Measurements from ENCODE around the gene CYP11A1.

CYP11A1 gene

GRCh38 chr15:74376825-74377581 is 9.6 kb upstream of the CYP11A1 start:
- H3K4ac ChIP-seq (ENCODE audit: low read depth, low read length): peak overlapping the region; percentile 8
- no peak overlapping the region for H4K12ac ChIP-seq (ENCODE audit: low read depth, low read length)
- peak overlapping the region; percentile 38 for H3K14ac ChIP-seq (ENCODE audit: low read length)
- no peak overlapping the region for H3K27ac ChIP-seq (ENCODE audit: low read depth, low read length)
- no peak overlapping the region for H3K4me3 ChIP-seq (ENCODE audit: low read depth, low read length)
- no peak overlapping the region for H3K9ac ChIP-seq (ENCODE audit: low read length)
- no peak overlapping the region for H3K4me2 ChIP-seq (ENCODE audit: low read length)
- peak overlapping the region; percentile 6 for H2AK5ac ChIP-seq (ENCODE audit: low read length)
- H3K27me3 ChIP-seq (ENCODE audit: insufficient read depth, low read length): no peaks in the 10 kb centered on the region
- peak overlapping the region; percentile 16 for H2BK12ac ChIP-seq (ENCODE audit: low read length)
- H3K9me3 ChIP-seq (ENCODE audit: insufficient read depth, low read depth, low read length): no peaks in the 10 kb centered on the region
- peak overlapping the region; percentile 40 for H4K91ac ChIP-seq (ENCODE audit: low read depth, low read length)
- peak overlapping the region; percentile 28 for H3K18ac ChIP-seq (ENCODE audit: low read length)
- H2BK5ac ChIP-seq (ENCODE audit: low read depth, low read length, poor library complexity): peak overlapping the region; percentile 1
- H4K8ac ChIP-seq (ENCODE audit: low read depth, low read length): peak overlapping the region; percentile 5
- peak overlapping the region; percentile 71 for H2BK120ac ChIP-seq (ENCODE audit: insufficient read depth, low read length, poor library complexity)
- H3K4me1 ChIP-seq (ENCODE audit: control insufficient read depth in 1 of 2, insufficient read depth in 2 of 2, low read length in 2 of 2): peaks cover 11 to 26% of the 10 kb centered on the region in 2 experiments
- no peak overlapping the region for H3K23ac ChIP-seq (ENCODE audit: low read length)
- H2AFZ ChIP-seq (ENCODE audit: insufficient read depth, low read length, poor library complexity): no peak overlapping the region
- no peaks in the 10 kb centered on the region for H3K36me3 ChIP-seq (ENCODE audit: control insufficient read depth in 1 of 2, insufficient read depth in 2 of 2, low read length in 2 of 2)
- DNase-seq: no peak
- peaks cover 31% of the 10 kb centered on the region for H3K79me1 ChIP-seq (ENCODE audit: low read length)
- no CpG with 5 or more reads among the region's 6 CpGs for WGBS (ENCODE audit: extremely low coverage, insufficient coverage, insufficient read length)
- peaks cover 4% of the 10 kb centered on the region for H3K79me2 ChIP-seq (ENCODE audit: control insufficient read depth, insufficient read depth, low read length, poor library complexity)

GRCh38 chr15:74376226-74376625 is 8.8 kb upstream of the CYP11A1 start:
- H3K27ac ChIP-seq (ENCODE audit: low read depth, low read length): no peak overlapping the region
- peaks cover 4% of the 10 kb centered on the region for H3K79me2 ChIP-seq (ENCODE audit: control insufficient read depth, insufficient read depth, low read length, poor library complexity)
- H3K23ac ChIP-seq (ENCODE audit: low read length): no peak overlapping the region
- DNase-seq: no peak
- H4K91ac ChIP-seq (ENCODE audit: low read depth, low read length): peak overlapping the region; percentile 21
- no peak overlapping the region for H4K8ac ChIP-seq (ENCODE audit: low read depth, low read length)
- no peaks in the 10 kb centered on the region for H3K9me3 ChIP-seq (ENCODE audit: insufficient read depth, low read depth, low read length)
- H2BK5ac ChIP-seq (ENCODE audit: low read depth, low read length, poor library complexity): no peak overlapping the region
- H3K4me1 ChIP-seq (ENCODE audit: control insufficient read depth in 1 of 2, insufficient read depth in 2 of 2, low read length in 2 of 2): peaks cover 11 to 23% of the 10 kb centered on the region in 2 experiments
- H3K27me3 ChIP-seq (ENCODE audit: insufficient read depth, low read length): no peaks in the 10 kb centered on the region
- no peaks in the 10 kb centered on the region for H3K36me3 ChIP-seq (ENCODE audit: control insufficient read depth in 1 of 2, insufficient read depth in 2 of 2, low read length in 2 of 2)
- no CpG with 5 or more reads among the region's 1 CpG for WGBS (ENCODE audit: extremely low coverage, insufficient coverage, insufficient read length)
- no peak overlapping the region for H3K4me2 ChIP-seq (ENCODE audit: low read length)
- peaks cover 29% of the 10 kb centered on the region for H3K79me1 ChIP-seq (ENCODE audit: low read length)
- H3K9ac ChIP-seq (ENCODE audit: low read length): no peak overlapping the region
- H3K14ac ChIP-seq (ENCODE audit: low read length): no peak overlapping the region
- H2AK5ac ChIP-seq (ENCODE audit: low read length): peak overlapping the region; percentile 7
- no peak overlapping the region for H4K12ac ChIP-seq (ENCODE audit: low read depth, low read length)
- H2BK120ac ChIP-seq (ENCODE audit: insufficient read depth, low read length, poor library complexity): peak overlapping the region; percentile 26
- H2BK12ac ChIP-seq (ENCODE audit: low read length): peak overlapping the region; percentile 63
- H3K4ac ChIP-seq (ENCODE audit: low read depth, low read length): peak overlapping the region; percentile 2
- no peak overlapping the region for H3K4me3 ChIP-seq (ENCODE audit: low read depth, low read length)
- H2AFZ ChIP-seq (ENCODE audit: insufficient read depth, low read length, poor library complexity): no peak overlapping the region
- H3K18ac ChIP-seq (ENCODE audit: low read length): no peak overlapping the region

GRCh38 chr15:74375303-74375693 is 7.9 kb upstream of the CYP11A1 start:
- H4K12ac ChIP-seq (ENCODE audit: low read depth, low read length): no peak overlapping the region

GRCh38 chr15:74374648-74375302 is 7.3 kb upstream of the CYP11A1 start:
- H3K18ac ChIP-seq (ENCODE audit: low read length): no peak overlapping the region
- H2BK5ac ChIP-seq (ENCODE audit: low read depth, low read length, poor library complexity): no peak overlapping the region
- no peaks in the 10 kb centered on the region for H3K27me3 ChIP-seq (ENCODE audit: insufficient read depth, low read length)
- H3K23ac ChIP-seq (ENCODE audit: low read length): no peak overlapping the region
- no peaks in the 10 kb centered on the region for H3K9me3 ChIP-seq (ENCODE audit: insufficient read depth, low read depth, low read length)
- H3K36me3 ChIP-seq (ENCODE audit: control insufficient read depth in 1 of 2, insufficient read depth in 2 of 2, low read length in 2 of 2): no peaks in the 10 kb centered on the region
- peak overlapping the region; percentile 40 for H2BK120ac ChIP-seq (ENCODE audit: insufficient read depth, low read length, poor library complexity)
- H2BK12ac ChIP-seq (ENCODE audit: low read length): peak overlapping the region; percentile 21
- peak overlapping the region; percentile 28 for H3K27ac ChIP-seq (ENCODE audit: low read depth, low read length)
- H4K8ac ChIP-seq (ENCODE audit: low read depth, low read length): peak overlapping the region; percentile 57
- peaks cover 28% of the 10 kb centered on the region for H3K79me1 ChIP-seq (ENCODE audit: low read length)
- no CpG with 5 or more reads among the region's 11 CpGs for WGBS (ENCODE audit: extremely low coverage, insufficient coverage, insufficient read length)
- no peak overlapping the region for H4K12ac ChIP-seq (ENCODE audit: low read depth, low read length)
- H4K91ac ChIP-seq (ENCODE audit: low read depth, low read length): no peak overlapping the region
- no peak for DNase-seq
- peak overlapping the region; percentile 61 for H3K4me3 ChIP-seq (ENCODE audit: low read depth, low read length)
- H3K4me2 ChIP-seq (ENCODE audit: low read length): peak overlapping the region; percentile 95
- no peak overlapping the region for H2AK5ac ChIP-seq (ENCODE audit: low read length)
- peaks cover 11 to 21% of the 10 kb centered on the region in 2 experiments for H3K4me1 ChIP-seq (ENCODE audit: control insufficient read depth in 1 of 2, insufficient read depth in 2 of 2, low read length in 2 of 2)
- H3K4ac ChIP-seq (ENCODE audit: low read depth, low read length): no peak overlapping the region
- no peak overlapping the region for H2AFZ ChIP-seq (ENCODE audit: insufficient read depth, low read length, poor library complexity)
- peaks cover 4% of the 10 kb centered on the region for H3K79me2 ChIP-seq (ENCODE audit: control insufficient read depth, insufficient read depth, low read length, poor library complexity)
- H3K9ac ChIP-seq (ENCODE audit: low read length): peak overlapping the region; percentile 32
- no peak overlapping the region for H3K14ac ChIP-seq (ENCODE audit: low read length)

More at GRCh38 chr15:74375303-74375693, 7.9 kb upstream of the CYP11A1 start:
- no peak overlapping the region for H3K18ac ChIP-seq (ENCODE audit: low read length)
- peaks cover 27% of the 10 kb centered on the region for H3K79me1 ChIP-seq (ENCODE audit: low read length)
- no peak overlapping the region for H3K9ac ChIP-seq (ENCODE audit: low read length)
- H3K4me2 ChIP-seq (ENCODE audit: low read length): no peak overlapping the region
- H2BK120ac ChIP-seq (ENCODE audit: insufficient read depth, low read length, poor library complexity): no peak overlapping the region
- no peak overlapping the region for H2BK12ac ChIP-seq (ENCODE audit: low read length)
- no peak overlapping the region for H3K23ac ChIP-seq (ENCODE audit: low read length)
- no peak overlapping the region for H2AK5ac ChIP-seq (ENCODE audit: low read length)
- no peak overlapping the region for H4K8ac ChIP-seq (ENCODE audit: low read depth, low read length)
- WGBS (ENCODE audit: extremely low coverage, insufficient coverage, insufficient read length): no CpG with 5 or more reads among the region's 9 CpGs
- no peak overlapping the region for H3K27ac ChIP-seq (ENCODE audit: low read depth, low read length)
- H3K14ac ChIP-seq (ENCODE audit: low read length): no peak overlapping the region
- H4K91ac ChIP-seq (ENCODE audit: low read depth, low read length): no peak overlapping the region
- H2AFZ ChIP-seq (ENCODE audit: insufficient read depth, low read length, poor library complexity): no peak overlapping the region
- no peaks in the 10 kb centered on the region for H3K27me3 ChIP-seq (ENCODE audit: insufficient read depth, low read length)
- peaks cover 4% of the 10 kb centered on the region for H3K79me2 ChIP-seq (ENCODE audit: control insufficient read depth, insufficient read depth, low read length, poor library complexity)
- peaks cover 11 to 21% of the 10 kb centered on the region in 2 experiments for H3K4me1 ChIP-seq (ENCODE audit: control insufficient read depth in 1 of 2, insufficient read depth in 2 of 2, low read length in 2 of 2)
- DNase-seq: peak; percentile 87 to 95
- no peak overlapping the region for H2BK5ac ChIP-seq (ENCODE audit: low read depth, low read length, poor library complexity)
- H3K9me3 ChIP-seq (ENCODE audit: insufficient read depth, low read depth, low read length): no peaks in the 10 kb centered on the region
- no peak overlapping the region for H3K4ac ChIP-seq (ENCODE audit: low read depth, low read length)
- no peaks in the 10 kb centered on the region for H3K36me3 ChIP-seq (ENCODE audit: control insufficient read depth in 1 of 2, insufficient read depth in 2 of 2, low read length in 2 of 2)
- no peak overlapping the region for H3K4me3 ChIP-seq (ENCODE audit: low read depth, low read length)

All from trophoblast cell (in vitro differentiated cells and primary cell).